Inflammatory macrophage treated with lipopolysaccharide for 1 hour (primary cell): ENCODE results near the gene ZNF319.

Experiments
- DNase-seq, 2 donors: peaks; one replicate each; pipeline ENCODE4 v3.0.0-alpha.2; 2020 to 2022

ZNF319 gene

DNA sequence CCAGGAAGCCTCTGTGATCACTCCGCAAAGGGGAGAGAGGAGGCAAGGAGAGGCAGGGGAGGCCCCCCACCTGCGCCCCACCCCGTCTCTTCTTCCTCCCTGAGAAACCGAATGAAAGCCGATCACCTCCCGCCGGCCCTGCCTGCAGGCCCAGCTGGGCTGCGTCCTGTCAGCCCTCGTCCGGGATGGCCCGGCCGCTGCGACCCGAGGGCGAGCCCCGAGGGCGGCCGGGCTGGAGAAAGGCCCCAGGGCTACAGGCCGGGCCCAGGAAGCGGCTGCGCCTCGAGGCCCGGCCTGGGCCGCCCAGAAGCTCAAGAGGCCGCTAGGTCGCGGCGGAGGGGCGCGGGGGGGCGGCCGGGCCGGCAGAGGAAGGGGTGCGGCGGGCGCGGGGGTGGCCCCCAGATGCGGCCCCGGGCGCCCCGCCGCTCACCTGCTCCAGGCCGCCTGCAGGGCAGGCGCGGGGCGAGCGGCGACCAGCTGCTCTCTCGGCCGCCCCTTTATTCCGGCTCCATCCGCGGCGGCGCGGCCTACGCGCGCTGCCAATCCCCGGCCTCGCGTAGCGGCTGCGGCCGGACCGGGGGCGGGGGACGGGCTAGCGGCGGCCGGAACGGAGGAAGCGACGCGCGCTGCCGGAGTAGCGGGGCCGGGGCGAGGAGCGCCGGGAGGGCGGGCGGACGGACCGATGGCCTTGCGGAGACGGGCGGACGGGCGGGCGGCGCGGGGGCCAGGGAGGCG is at the start of gene ZNF319:
Gene ZNF319, minus strand, starts transcription at position 702 of the 735 bp plus-strand sequence. CDS start 2,407 bp downstream, outside the sequence.
- DNase-seq, result peak in 1 of 2 donors; percentile 5

DNA sequence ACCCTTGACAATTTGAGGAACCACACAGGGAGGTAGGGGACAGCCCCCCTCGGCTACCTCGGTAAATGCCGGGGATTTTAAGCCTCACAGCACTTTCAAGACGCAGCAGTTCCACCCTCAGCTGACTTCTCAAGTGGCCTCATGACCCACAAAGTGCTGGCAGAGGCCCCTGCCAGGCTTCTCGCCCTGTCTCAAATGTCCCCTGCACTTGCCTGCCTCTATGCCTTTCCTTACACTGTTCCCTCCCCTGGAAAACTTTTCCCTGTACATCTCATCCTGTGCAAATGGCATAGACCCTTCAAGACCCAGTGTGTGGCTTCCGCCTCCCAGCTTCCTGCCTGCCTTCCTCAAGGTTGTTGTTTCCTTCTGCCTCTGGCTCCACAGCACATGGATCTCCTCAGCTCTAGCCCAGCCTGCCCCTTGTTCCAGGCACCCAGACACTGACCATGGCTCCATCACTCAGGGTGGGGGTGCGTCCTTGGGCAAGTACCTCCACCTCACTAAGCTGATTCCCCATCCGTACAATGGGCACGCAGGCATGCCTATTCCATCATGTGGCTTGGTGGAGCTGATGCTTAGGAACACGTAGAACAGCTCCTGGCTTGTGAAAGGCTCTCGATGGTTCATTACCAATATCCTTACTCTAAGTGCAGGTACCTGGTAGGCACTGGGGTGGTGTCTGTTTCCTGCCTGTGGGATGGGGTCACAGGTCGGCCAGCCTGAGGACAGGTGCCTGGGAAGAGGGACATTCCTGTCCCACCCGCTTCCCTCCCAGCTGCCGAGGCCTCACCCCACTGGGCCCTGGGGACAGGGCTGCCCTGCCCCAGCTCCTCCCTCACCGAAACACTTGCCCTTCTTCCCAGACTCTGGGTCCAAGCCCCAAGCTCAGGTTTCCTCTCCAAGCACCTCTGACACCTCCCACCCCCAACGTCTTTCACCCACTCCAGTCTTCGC is 49.0 kb upstream of the ZNF319 start:
- DNase-seq, result no peak

DNA sequence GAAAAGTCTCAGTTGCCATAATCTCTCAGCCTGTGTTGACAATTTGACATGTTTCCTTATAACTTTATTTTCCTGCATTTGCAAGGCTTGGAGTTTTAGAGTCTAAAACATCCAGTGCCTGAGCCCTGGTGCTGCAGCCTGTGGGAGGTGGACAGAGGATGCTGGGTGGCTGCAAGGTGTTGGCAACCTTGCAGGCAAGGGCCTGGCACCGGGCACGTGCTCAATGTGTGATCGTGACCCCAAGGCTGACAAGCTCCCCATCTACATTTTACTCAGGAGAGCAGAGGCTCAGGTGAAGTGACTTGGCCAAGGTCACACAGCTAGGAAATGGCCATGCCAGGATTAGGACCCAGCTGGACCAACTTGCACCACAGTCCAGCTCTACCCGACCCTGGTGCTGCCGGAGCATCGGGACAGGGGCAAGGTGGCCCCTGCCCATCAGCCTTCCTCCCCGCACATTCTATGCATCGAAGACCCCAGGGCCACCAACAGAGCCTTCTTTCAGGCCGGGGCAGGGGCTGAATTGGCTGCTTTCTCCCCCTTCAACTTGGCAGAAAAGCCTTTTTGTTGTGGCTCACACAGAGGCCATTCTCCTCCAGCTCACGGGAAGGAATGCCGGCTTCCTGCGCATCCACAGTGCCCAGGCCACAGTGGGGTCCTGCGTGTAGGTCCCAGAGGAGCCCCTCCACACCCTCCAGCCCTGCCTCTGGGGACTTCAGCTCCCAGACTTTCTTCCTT is 48.2 kb upstream of the ZNF319 start:
- no peak for DNase-seq

DNA sequence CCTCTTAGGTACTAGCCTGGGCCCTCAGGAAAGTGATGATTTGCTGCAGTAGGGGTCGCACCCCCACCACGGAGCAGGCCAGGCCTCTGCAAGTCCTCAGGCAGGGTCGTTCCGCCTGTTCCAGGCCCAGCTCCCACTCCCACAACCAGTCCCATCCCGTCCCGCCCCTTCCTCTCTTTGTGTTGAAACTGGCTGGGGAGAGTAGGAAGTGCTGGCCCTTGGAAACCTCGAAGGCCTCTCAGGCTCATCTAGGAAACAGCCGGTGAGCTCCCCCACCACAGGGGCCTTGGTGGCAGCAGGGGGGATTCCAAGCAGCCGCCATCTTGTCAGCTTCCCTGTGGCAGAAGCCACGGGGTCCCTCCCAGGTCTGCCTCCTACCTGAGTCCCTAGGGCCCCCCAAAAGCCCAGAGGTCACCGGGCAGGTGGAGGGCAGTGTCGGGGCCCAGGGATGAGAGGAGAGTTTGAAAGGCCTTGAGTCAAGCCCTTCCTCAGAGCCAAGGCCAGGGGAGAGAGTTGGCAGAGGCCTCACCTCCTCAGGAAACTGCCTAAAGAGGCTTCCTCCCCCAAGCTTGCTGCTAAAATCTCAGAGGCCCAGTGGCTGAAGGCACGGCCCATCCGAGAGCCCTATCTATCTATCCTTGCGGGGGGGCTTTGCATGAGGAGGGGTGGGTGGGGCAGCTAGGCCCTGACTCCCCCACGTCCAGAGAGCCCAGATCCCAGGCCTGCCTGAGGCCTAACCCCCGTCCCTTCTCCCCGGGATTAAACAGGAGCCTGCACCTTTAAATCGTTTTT is 47.3 kb upstream of the ZNF319 start:
- DNase-seq, result no peak

DNA sequence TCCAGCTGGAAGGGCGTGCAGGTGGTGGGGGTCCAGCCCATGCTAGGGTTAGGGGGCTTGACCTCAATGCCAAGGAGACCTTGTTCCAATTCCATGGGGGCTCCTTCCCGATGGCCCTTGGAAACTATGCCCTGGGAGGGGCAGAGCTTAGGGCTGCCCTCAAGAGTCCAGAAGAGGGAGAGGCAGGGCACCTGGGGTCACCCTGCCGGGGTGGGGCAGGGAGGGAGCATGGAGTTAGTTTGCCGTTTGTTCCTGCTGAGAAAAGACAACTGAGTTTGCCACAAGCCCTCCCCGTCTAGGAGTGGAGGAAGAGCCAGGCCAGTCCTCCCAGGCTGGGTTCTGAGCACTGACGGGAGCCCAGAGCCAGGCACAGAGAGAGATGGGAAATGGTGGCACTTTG is 46.5 kb upstream of the ZNF319 start:
- DNase-seq, result no peak

DNA sequence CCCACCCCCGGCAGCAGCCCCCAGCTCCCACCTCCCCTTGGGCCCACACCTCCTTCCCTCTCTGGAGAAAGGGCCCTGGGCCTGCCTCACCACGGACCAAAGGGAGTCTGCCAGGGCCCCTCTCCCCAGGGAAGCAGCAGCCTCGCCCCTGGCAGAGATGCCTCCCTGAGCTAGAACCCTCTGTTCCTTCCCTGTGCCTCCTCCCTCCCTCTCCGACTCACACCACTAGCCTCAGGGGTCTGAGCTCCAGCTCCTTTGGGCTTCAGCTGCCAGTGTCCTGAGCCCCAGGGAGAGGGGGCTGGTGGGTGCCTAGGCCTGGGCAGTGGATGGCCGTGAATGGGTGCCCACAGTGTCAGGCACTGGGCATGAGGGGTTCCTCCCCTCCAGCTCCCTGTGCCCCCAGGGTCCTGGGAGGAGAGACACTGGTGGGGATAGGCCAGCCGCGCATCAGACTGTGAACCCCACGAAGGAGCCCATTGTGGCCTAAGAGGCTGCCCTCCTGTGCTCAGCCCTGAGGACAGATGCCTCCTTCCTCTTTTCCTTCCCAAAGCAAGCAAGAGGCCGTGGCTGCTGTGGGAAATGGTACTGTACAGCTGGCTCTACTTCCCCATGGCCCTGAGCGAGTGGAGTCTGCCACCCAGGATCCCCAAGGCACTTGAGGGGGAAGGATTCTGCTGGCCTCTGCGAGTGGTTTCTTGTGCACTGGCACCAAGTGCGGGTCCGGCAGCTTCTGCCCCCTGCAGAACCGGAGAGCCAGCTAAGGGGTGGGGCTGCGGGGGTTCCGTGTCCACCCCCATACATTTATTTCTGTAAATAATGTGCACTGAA is 45.8 kb upstream of the ZNF319 start:
- DNase-seq, result peak in 1 of 2 donors; percentile 56

DNA sequence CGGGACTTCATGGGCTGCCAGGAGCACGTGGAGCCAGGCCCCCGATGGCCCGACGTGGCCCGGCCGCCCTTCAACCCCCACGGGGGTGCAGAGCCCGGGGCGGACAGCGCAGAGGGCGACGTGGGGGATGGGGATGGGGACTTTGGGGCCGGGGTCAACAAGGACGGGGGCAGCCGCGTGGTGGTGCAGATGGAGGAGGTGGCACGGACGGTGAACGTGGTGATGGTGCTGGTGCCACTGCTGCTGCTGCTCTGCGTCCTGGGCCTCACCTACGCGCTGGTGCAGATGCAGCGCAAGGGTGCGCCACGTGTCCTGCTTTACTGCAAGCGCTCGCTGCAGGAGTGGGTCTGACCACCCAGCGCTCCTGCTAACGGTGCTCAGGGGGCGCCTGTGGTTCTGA is 44.6 kb upstream of the ZNF319 start:
- no peak for DNase-seq

DNA sequence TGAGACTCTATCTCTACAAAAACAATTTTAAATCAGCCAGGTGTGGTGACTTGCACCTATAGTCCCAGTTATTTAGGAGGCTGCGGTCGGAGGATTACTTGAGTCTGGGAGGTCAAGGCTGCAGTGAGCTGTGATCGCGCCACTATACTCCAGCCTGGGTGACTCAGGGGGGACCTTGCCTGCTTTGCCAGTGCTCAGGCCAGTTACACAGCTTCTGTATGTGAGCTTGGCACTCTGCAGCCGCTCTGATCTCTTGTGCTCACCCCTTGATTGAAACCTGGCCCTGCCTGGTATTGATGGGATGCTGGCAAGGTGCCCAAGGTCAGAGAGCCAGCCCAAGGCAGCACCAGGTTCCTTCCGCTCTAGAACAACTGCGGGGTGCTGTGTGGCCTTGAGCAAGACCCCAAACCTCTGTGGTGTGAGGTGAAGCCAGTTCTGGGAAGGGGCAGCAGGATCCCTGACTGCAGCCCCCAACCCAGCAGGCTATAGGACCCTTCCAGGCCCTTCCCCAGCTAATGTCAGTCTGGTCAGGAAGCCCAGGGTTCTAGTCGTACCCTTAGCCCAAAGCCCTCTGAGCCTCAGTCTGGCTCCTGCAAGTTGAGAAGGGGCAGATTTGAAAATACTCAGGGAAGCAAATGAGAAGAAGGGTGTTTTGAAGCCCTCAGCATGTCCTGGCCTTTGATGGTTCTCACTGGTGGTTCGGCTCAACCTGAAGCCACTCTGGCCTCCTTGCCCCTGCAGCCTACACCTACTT is 44.0 kb upstream of the ZNF319 start:
- no peak for DNase-seq

DNA sequence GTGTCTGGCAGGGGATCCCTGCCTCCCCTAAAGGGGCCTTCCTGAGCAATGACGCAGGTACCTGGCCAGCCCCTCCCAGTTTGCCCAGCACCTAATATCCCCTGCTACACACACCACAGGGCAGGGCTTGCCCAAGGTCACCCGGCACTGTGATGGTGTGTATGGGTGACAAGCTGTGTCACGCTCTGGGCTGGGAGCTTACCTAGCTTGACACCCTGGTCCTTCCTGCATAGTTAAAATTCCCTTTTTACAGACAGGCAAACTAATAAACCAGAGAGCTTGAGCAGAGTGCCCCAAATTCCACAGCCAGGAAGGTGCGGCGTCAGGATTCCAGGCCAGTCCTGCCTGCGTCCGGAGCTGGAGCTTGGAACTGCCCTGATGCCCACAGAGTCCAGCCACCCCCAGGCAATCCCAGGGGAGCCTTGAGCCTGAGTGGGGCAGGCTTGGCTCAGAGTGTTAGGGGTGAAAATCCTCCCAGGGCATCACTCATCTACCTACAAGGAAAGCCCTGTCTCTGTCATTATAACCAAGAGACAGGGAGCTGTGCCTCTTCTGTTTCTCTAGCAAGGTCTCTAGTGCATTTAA is 43.2 kb upstream of the ZNF319 start:
- no peak for DNase-seq

DNA sequence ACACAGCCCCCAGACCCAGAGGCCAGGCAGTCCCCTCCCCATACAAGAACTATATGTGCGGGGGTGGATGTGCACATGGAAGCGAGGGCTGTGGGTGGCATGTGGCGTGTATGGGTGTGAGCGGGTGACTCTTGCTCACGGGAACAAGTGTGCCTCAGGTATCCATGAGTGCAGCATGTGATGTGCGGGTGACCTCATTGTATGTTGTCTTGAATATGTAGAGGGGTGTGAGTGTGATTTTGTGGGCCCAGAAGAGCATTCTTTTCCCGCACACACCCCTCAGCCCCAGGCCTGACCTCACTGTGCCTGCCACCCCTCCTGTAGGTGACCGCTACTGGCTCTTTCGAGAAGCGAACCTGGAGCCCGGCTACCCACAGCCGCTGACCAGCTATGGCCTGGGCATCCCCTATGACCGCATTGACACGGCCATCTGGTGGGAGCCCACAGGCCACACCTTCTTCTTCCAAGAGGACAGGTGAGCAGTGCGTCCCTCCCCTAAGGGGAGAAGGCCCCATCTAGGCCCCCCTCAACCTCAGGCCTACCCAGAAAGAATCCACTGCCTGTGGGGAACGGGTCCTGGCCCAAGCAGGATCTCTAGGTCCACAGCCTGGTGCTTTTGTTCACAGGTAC is 42.5 kb upstream of the ZNF319 start:
- no peak for DNase-seq

DNA sequence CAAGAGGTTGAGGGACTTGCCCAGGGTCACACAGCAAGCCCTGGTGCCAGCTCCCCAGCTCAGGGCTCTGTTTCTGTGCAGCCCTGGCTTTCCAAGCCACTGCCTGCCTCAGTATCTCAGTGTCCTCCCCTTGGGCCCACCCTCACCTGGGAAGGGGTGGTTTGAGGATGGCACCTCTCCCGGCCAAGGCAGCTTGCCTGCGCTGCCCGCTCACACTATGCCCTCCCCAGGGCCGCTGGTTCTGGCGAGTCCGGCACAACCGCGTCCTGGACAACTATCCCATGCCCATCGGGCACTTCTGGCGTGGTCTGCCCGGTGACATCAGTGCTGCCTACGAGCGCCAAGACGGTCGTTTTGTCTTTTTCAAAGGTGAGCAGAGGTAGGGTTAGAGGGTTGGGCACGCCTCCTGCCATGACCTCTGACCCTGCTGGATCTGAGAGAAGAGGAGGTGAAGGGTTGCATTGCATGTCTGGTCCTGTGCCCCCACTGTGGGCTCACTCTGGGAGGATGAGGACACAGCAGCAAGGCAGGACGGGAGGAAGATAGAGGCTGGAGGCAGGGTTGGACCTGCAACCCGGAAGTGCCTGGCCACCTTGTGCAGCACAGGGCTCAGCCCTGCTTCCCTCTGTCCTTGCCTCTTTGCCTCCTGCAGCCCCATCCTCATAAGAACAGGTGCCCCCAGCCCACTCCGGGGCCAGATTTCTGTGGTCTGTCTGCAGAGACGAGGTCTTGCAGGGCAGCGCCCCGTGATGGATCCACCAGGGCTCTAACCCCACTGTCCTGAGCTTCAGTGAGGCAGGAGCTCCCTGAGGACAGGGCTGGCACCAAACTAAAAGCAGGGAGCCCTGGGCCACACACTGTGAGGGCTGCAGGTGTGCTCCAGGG is 41.8 kb upstream of the ZNF319 start:
- DNase-seq, result no peak

DNA sequence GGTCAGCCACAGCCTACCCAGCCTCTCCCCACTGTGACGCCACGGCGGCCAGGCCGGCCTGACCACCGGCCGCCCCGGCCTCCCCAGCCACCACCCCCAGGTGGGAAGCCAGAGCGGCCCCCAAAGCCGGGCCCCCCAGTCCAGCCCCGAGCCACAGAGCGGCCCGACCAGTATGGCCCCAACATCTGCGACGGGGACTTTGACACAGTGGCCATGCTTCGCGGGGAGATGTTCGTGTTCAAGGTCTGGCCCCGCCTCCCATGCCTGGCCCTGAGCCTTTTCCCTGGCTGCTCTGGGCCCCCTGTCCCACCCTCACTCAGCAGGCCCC is 41.1 kb upstream of the ZNF319 start:
- DNase-seq, result no peak

DNA sequence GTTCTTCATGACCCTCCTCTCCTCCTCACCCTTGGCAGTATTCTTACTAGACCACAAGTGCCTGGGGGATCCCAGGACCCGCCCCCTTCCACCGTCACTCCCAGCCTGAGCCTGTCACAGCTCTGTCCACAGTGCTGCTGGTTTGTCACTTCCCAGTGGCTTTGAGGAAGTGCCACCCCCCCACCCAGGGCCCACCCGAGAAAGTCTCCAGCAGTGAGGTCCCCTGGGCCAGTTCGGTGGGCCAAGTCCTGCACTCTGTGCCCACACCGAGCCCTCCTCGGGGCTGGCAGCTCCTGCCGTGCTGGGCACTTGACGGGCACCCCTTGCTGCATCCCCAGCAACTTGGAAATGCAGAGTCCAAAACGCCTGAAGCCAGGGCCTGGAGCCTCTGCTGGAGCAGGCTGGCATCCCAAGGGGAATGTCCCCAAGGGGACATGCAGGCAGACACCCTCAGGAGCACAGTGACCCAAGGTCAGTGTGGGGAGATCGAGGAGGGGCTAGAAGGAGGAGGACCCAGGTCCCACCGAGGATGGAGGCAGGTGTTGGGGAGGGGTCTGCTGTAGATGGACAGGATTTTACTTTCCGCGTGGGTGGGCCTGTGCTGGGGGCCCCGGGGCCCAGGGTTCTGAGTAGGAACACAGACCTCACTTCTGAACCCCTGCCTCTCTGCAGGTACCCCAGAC is 40.6 kb upstream of the ZNF319 start:
- DNase-seq, result no peak

DNA sequence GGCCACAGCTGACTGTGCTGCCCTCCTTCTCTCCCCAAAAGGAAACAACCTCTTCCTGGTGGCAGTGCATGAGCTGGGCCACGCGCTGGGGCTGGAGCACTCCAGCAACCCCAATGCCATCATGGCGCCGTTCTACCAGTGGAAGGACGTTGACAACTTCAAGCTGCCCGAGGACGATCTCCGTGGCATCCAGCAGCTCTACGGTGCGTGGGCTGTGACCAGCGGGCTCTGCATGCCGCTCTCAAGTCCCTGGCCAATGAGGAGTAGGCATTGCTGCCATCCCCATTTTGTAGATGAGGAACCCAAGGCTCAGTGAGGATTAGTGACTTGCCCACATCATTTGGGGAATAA is 40.0 kb upstream of the ZNF319 start:
- DNase-seq, result no peak

DNA sequence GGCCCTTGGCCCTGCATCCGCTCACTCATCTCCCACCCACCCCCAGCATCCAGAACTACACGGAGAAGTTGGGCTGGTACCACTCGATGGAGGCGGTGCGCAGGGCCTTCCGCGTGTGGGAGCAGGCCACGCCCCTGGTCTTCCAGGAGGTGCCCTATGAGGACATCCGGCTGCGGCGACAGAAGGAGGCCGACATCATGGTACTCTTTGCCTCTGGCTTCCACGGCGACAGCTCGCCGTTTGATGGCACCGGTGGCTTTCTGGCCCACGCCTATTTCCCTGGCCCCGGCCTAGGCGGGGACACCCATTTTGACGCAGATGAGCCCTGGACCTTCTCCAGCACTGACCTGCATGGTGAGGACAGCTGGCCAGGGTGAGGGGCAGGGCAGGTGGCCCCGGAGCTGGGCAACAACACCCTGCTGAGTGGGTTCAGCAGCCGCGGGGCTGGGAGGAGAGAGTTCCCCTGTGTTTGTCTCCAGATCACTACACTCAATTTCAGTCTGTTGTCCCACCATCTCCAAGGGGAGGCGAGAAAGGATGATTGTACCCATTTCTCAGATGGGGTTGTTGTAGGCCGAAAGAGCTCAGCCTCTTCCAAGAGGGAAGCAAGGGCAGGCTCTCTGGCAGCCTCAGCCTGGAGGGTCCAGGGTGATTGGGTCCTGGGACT is 39.5 kb upstream of the ZNF319 start:
- DNase-seq, result no peak

DNA sequence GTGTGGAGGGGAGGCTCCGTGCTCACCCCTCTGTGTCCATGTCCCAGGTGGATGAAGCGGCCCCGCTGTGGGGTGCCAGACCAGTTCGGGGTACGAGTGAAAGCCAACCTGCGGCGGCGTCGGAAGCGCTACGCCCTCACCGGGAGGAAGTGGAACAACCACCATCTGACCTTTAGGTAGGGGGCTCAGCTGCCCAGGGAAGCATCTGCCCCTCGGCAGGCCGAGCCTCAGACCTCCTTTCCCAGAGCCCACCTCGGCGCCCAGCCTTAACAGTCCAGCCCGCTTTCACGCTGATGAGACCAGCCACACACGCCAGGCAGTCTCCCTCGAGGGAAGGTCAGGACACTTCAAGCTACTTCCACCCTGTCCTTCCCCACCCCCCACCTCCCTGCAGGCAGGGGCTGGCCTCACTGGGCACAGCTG is 37.8 kb upstream of the ZNF319 start:
- DNase-seq, result no peak

DNA sequence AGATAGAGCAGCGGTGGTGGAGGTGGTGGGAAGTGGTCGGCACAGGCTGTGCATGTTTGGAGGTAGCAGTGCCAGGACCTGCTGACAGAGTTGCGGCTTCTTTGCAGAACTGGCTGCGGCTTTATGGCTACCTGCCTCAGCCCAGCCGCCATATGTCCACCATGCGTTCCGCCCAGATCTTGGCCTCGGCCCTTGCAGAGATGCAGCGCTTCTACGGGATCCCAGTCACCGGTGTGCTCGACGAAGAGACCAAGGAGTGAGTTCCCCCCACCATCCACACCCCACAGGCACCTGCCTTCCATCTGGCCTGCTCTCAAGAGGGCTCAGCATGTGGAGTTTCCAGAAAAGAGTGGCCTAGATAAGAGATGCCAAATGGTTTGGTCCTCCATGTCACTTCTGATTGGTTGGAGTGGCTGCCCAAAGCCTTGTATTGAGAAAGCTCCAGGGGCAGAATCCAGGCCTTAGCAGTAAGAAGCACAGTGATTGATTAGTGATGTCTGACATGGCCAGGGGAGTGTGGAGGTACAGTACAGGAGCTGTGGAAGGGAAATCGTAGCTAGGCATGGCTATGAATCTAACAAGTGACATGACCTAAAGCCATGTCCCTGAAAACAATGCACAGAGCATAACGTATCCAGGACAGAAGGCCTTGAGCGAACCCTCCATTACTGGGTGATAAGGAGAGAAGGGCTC is 37.0 kb upstream of the ZNF319 start:
- no peak for DNase-seq
